Aorta (tissue), 5 donors: Measurements from ENCODE around the gene USP9X. TPM values are rescaled to one million over a fixed set of nuclear protein-coding genes. Genes with fewer than 3 reads are reported as not detected.
"Not testable (repeated sequence)": the region's sequence is repeated elsewhere in the genome, so short reads cannot be mapped to it uniquely, and the experiment has no call there.

ENCODE experiments used
- ATAC-seq: fragments of 200-7000 bp; cut with Tn5 transposase; one replicate; pipeline ENCODE4 v1.9.1; 2022; ENCODE audit warnings: moderate library complexity; ENCODE audit not compliant: low FRiP score
- DNase-seq, 2 donors: peaks; one replicate each; pipeline ENCODE4 v3.0.0-alpha.2; 2020
- H3K27ac ChIP-seq, 2 donors: one replicate each; pipeline ENCODE4 v1.5.1; 2013; ENCODE audit warnings: low read length in 2 of 2, mild to moderate bottlenecking in 2 of 2, moderate library complexity in 2 of 2, control low read depth in 1 of 2, inconsistent platforms in 1 of 2, low read depth in 1 of 2
- H3K27me3 ChIP-seq, 2 donors: one replicate each; pipeline ENCODE4 v1.6.1; 2013; ENCODE audit warnings: control low read depth in 1 of 2, low read length in 1 of 2, mild to moderate bottlenecking in 1 of 2, moderate library complexity in 1 of 2; ENCODE audit not compliant: insufficient read depth in 2 of 2, control insufficient read depth in 1 of 2
- H3K36me3 ChIP-seq, 2 donors: one replicate each; pipeline ENCODE4 v1.6.1; 2013; ENCODE audit warnings: control low read depth in 1 of 2, low read length in 1 of 2, mild to moderate bottlenecking in 1 of 2; ENCODE audit not compliant: insufficient read depth in 2 of 2, control insufficient read depth in 1 of 2
- H3K4me1 ChIP-seq, 2 donors: one replicate each; pipeline ENCODE4 v1.6.1; 2013; ENCODE audit warnings: low read length in 2 of 2, control low read depth in 1 of 2, mild to moderate bottlenecking in 1 of 2, moderate library complexity in 1 of 2; ENCODE audit not compliant: insufficient read depth in 2 of 2, control insufficient read depth in 1 of 2
- H3K4me3 ChIP-seq, 2 donors: one replicate each; pipeline ENCODE4 v1.5.1; 2013; ENCODE audit warnings: low read length in 2 of 2, control low read depth in 1 of 2, mild to moderate bottlenecking in 1 of 2
- H3K9me3 ChIP-seq: one replicate; pipeline ENCODE4 v1.6.1; 2013; ENCODE audit warnings: mild to moderate bottlenecking, low read length; ENCODE audit not compliant: control insufficient read depth
- WGBS, 2 donors: extraction: QIAGEN DNeasy Blood & Tissue Kit; methylation state at CpG; one replicate each; pipeline ENCODE4 v1.1.7; 2013; 5-methylcytosine and 5-hydroxymethylcytosine counted together
- intact Hi-C, 2 donors: fragments of 100-400 bp; cut with DNase I; formaldehyde crosslinking; loops; one replicate each; pipeline versions ENCODE4 v1.14.2 to v1.15.0; 2022
- polyA plus RNA-seq, 2 donors: library from polyadenylated mRNA; stranded (reverse); fragments of 200-250 nt; gene quantifications; one replicate each; pipeline ENCODE4 v1.2.3, GENCODE V29; 2013
- total RNA-seq, 2 donors: library from RNA; stranded (reverse); fragmentation: NEBNext Ultra II Directional; extraction: Animal tissue kit (Norgen Biotek cat#: 25700); gene quantifications; one replicate each; pipeline ENCODE4 v1.2.1, GENCODE V29; 2021
- donor health status: healthy with polysubstance abuse.
- donor health status: Bipolar disorder and iron deficiency.
- donor health status: DM: no; HTN: no; CAD: no.
- donor health status: DM: no; HTN: no; CAD: no.
- donor health status: DM: yes; HTN: yes; CAD: no.

Gene USP9X
- total and polyA plus RNA-seq, 4 donors, result 7.8 to 91.4 (median 51.1) TPM

GRCh38 chrX:41275661-41276609 lies 190.7 kb downstream of the USP9X start:
- Histone ChIP-seq H3K9me3 (no peaks in the 10 kb centered on the region), H3K4me1 (no peaks in the 10 kb centered on the region), H3K36me3 (no peaks in the 10 kb centered on the region), H3K4me3 (peak overlapping the region; percentile 13 to 21), H3K27me3 (no peaks in the 10 kb centered on the region), H3K27ac (peak overlapping the region in 1 of 2 donors; percentile 32)
- intact Hi-C loops, result loop anchor here in 1 of 2 donors (2.0 to 10.0 kb wide), 2 partner anchors 21 to 279 kb away; no protein-coding TSS in a partner anchor
- WGBS, 2 donors, result 1% methylated on average over 53 to 54 of the region's 54 CpGs
- DNase-seq, result peak; percentile 80 to 87
- peak; percentile 77 for ATAC-seq

GRCh38 chrX:41276661-41277506 lies 191.6 kb downstream of the USP9X start:
- WGBS, 2 donors, result 34 to 37% methylated on average over 19 of the region's 19 CpGs
- ATAC-seq (peak; percentile 33), DNase-seq (no peak)
- Histone ChIP-seq H3K4me3 (peak overlapping the region; percentile 13 to 21), H3K9me3 (no peaks in the 10 kb centered on the region), H3K36me3 (no peaks in the 10 kb centered on the region), H3K27me3 (no peaks in the 10 kb centered on the region), H3K27ac (no peak overlapping the region), H3K4me1 (no peaks in the 10 kb centered on the region)
- intact Hi-C loops, result loop anchor here in 1 of 2 donors (2.0 to 10.0 kb wide), 2 partner anchors 22 to 278 kb away; no protein-coding TSS in a partner anchor

DNA sequence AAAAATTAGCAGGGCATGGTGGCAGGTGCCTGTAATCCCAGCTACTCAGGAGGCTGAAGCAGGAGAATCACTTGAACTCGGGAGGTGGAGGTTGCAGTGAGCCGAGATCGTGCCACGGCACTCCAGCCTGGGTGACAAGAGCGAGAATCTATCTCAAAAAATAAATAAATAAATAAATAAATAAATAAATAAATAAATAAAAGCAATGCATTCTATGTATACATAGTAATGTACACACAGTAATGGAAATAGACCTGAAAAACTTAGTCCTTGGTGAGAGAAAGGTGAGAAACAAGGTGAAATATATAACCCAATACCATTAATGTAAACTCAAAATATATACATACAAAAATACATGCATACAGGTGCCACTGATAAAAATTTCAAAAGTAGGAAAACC lies 197.1 kb downstream of the USP9X start:
- not testable (repeated sequence) for ATAC-seq

DNA sequence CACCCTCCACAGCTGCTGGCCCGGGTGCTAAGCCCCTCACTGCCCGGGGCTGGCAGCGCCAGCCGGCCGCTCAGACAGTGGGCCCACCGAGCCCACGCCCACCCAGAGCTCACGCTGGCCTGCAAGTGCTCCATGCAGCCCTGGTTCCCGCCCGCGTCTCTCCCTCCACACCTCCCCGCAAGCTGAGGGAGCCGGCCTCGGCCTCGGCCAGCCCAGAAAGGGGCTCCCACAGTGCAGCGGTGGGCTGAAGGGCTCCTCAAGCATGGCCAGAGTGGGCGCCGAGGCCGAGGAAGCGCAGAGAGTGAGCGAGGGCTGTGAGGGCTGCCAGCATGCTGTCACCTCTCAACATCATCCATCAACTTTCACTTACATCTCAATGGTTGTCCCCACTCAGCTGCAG lies 200.7 kb downstream of the USP9X start:
- H3K4me1 ChIP-seq, H3K9me3 ChIP-seq, H3K27ac ChIP-seq, DNase-seq, ATAC-seq, intact Hi-C loops, H3K36me3 ChIP-seq, H3K27me3 ChIP-seq, H3K4me3 ChIP-seq: not testable (repeated sequence)
- 97 to 98% methylated on average over 21 of the region's 21 CpGs for WGBS, 2 donors

More for the DNA sequence above, 197.1 kb downstream of the USP9X start:
- H3K27ac ChIP-seq, H3K9me3 ChIP-seq, H3K4me3 ChIP-seq, H3K27me3 ChIP-seq, H3K4me1 ChIP-seq, intact Hi-C loops, H3K36me3 ChIP-seq, DNase-seq: not testable (repeated sequence)
- WGBS, 2 donors, result 96 to 99% methylated on average over 5 of the region's 5 CpGs

Other genes starting within 250 kb of the USP9X start
- gene DDX3X, start 248.7 kb downstream of the USP9X start, total RNA-seq, result 100 to 1,000 TPM; 361 to 465 TPM
- 100 to 1,000 TPM in 1 of 2 donors, 10 to 100 TPM in 1; 65.0 to 133 TPM for gene DDX3X, start 248.7 kb downstream of the USP9X start, polyA plus RNA-seq